HG02938 (cell line): Measurements from ENCODE around the gene DCAF4.

Experiments
- ATAC-seq: cut with Tn5 transposase; IDR thresholded peaks from one replicate; pipeline ENCODE4 v1.9.1; 2021; ENCODE audit warnings: mild to moderate bottlenecking, moderate library complexity; ENCODE audit not compliant: unreplicated experiment

Gene DCAF4, protein sequence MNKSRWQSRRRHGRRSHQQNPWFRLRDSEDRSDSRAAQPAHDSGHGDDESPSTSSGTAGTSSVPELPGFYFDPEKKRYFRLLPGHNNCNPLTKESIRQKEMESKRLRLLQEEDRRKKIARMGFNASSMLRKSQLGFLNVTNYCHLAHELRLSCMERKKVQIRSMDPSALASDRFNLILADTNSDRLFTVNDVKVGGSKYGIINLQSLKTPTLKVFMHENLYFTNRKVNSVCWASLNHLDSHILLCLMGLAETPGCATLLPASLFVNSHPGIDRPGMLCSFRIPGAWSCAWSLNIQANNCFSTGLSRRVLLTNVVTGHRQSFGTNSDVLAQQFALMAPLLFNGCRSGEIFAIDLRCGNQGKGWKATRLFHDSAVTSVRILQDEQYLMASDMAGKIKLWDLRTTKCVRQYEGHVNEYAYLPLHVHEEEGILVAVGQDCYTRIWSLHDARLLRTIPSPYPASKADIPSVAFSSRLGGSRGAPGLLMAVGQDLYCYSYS

DNA sequence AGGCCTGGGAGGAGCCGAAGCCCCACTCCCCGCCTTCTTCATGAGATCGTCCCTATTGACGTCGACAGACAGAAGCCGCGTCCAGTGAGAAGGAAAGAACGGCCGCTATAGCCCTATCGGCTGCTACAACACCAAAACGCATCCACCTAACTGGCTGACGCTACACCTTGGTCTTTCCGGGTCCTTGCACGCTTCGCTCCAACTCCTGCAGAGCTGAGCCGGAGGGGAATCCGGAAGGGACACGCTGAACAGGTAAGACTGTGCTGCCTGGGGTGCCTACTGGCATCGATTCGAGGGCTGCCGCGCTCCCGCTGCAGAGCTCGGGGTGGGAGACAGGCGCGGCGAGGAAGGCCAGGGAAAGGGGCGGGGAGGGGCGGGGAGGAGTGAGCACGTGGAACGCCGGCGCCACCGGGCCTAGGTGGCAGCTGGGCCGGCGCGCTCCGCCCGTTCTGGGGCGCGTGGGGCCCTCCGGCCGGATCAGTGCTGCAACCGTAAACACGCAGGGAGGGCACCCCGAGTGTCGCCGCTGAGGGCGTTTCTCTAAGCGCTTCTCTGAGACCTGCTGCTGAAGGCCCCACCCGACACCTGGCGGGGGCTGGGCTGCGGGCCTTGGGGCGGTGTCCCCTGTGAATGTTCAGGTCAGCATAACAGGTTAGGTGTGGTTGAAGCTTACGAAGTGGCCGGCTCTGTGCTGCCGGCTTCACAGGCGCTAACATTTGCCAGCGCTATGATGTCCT lies at the start of gene DCAF4:
Gene DCAF4 (plus strand): TSS at position 173 of the 737 bp plus-strand sequence. CDS start 11,515 bp downstream, outside the sequence.
- ATAC-seq, result peak; percentile 96

DNA sequence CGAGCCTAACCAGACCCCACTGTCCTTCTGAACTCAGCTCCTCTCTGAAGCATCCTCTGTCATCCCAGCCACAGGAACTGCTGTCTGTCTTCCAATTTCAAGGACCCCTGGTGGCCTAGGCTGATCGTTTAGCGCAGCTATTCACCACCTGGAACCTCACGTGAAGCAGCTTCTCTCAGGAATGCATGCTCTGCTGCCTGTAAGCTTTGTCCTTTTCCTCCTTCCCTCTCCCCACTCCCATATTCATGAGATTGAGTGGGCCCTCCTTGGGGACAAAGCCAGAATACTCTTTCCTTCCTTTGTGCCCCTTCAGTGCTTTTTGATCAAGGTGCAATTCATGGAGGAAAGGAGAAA lies 49.6 kb upstream of the DCAF4 start:
- ATAC-seq, result no peak

DNA sequence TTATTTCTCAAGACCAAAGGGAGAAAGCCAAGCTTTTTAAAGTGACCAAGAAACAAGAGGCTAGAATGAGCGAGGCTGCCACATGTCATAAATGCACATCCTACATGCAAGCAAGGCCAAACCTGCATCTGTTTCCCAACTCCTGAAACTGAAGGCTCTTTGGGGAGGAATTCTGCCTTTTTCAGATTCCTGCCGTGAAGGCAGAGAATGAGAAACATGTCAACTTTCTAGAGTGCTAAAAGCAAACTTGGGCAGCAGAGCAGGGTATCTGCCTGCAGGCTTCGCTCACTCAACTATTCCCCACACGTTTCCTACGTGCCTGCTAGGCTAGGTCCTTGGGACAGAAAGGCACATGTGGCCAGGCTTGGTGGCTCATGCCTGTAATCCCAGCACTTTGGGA lies 47.5 kb upstream of the DCAF4 start:
- ATAC-seq, result no peak

DNA sequence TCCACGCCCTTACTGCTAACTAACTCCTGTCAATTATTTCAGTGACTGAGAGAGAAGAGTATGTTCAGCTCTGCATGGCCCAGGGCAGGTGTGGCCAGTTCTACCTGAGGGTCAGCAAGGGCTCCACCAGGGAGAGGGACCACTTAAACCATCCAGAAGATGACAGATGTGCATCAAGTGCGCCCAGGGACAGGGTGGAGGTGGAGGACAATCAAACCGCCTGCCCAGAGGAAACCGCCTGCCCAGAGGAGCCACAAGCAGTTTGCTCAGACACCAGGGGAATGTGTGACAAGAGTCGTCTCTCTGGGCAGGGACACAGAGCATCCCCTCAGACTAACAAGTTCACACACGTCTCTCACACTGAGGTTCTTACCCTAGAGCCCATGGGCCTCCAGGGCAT lies 46.8 kb upstream of the DCAF4 start:
- no peak for ATAC-seq

DNA sequence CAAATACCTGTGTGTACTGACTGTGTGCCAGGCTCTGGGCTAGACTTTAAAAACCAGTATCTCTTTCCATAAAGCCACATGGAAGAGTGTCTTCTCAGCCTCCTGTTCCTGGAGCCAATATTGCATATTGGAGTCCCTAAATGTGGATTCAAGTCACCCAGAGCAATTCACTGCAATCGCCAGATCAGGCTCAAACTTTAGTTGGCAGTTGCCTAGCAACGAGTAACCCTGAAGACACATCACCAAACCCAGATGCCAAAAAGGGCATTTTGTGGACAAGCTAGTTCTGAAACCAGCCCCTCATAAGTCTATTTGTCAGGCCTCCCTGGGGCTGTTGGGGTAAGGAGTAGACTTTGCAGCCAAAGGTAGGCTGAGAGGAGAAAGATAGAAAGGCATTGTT lies 46.1 kb upstream of the DCAF4 start:
- no peak for ATAC-seq

DNA sequence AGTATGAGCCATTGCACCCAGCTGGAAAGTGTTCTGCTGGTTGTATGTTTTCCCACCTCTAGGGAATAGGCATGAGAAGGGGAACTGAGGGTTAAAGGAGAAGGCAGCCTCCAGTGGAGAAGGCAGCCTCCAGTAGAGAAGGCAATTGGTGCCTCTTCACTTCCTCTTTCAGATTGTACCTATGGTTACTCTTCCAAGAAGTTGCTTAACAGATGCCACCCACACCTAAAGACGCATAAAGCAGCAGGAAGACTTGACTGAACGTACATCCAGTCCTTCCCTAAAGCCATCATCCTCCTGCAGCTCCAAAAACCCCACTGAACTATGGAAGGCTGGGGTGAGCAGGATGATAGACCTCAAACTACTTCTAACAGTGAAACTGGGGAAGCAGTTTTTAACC lies 45.4 kb upstream of the DCAF4 start:
- no peak for ATAC-seq

DNA sequence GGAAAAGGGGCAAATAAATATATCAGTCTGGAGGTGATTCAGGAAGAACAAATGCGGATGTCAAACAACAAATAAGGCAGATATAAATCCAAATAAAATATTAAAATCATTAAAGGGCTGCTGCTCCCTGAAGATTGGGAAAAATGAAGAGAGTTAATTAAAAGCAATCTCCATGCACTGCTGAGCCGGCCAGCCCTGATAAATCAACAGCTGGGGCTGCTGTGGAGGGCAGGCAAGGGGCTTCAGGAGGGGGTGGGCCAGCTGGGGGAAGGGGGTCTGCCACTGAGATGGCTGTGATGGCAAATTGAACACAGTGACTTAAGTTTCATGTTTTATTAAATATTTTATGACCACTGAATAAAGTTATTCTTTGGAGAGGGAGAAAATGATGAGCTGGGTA lies 44.7 kb upstream of the DCAF4 start:
- ATAC-seq, result no peak

DNA sequence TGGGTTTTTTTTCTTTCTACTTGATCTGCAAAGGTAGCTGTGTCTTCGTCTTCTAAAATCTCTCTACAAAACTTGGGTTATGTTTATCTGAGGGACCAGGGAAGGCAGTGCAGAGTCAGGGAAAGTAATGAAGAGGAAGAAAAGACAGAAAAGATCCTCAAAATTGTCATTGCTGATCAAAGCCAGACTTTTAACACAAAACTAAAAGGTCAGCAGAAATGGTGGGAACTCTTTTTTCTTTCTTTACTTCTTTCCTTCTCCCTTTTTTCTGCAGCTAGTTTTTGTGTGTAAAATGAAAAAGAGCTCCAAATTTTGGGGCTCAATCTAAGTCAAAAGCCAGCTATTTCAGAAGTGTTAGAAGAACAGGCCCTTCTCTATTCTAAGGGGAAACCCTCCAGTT lies 44.2 kb upstream of the DCAF4 start:
- no peak for ATAC-seq

DNA sequence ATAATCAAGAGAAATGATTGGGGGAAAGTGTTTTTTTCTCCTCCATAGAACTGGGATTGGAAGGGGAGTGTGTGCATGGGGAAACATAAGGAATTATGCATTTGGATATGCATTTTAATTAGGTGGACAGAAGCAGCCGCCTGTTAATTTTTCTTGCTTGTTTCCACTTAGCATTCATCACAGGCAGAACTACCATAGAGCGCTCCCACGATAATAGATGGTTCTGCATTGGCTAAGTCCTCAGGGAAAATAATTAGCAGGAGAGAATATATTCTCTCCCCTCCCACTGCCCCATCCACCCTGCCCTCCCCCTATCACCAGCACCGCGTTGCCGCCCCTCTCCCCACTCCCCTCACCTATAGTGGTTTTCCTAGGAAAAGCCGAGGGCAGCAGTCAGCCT lies 43.8 kb upstream of the DCAF4 start:
- no peak for ATAC-seq

DNA sequence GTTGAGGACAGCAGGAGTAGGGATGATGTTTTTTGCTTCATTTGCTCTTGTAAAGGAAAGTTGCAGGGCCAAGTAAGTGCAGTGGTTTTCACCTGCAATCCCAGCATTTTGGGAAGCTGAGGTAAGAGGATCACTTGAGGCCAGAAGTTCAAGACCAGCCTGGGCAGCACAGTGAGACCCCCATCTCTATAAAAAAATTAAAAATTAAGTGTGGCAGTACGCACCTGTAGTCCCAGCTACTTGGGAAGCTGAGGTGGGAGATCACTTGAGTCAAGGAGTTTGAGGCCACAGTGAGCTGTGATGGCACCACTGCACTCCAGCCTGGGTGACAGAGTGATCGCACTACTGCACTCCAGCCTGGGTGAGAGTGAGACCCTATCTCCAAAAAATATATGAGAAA lies 43.2 kb upstream of the DCAF4 start:
- ATAC-seq, result no peak

DNA sequence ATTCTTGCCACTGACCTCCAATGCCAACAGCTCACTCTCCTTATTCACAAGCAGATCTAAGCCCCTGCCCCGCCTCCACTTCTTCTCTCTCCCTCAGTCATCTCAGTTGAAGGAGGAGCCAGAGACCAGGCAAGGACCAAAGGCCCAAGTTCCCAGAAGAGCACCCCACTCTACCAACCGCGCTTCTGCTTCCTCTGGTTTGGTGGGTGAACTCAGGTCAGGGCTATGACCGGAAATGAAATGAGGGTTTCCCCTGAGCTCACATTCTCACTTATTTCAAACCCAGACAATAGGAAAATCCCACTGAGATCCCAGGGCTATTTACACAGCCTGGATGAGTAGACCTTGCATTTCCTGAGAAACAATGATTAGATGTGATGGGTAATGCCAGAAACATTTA lies 42.3 kb upstream of the DCAF4 start:
- no peak for ATAC-seq

DNA sequence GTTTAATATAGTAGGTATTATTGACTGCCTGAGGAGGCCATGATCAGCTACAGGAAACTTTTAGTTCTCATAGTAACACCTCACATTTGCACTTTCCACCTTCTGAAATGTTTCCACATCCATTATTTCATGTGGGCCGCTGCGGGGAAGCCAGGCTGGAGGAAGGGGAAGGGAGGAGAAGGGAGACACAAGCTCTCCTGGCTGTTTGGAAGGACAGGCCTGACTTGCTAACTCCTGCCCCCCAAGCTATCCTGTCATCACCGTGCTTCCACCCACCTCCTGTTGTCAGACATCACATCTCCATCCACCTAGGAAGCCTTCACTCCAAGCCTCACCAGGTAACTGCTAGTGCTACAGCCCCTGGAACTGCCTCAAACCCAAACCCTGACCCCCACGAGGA lies 41.9 kb upstream of the DCAF4 start:
- ATAC-seq, result no peak

DNA sequence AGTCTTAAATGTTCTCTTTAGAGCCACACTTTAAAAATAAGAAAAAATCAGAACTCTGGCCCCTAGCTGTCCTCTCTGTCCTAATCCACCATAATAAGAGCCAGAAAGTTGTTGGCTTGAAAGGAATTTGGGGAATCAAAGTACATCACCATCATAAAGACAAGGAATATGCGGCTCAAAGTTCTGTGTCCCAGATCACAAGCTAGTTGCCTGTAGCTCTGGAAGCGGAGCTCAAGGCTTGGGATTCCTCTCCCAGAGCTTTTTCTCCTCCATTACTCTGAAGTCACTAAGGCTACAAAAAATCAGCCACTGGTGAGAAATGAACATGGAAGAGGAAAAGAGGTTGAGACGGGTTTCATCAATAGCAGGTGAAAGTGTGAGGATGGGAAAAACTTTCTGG lies 38.8 kb upstream of the DCAF4 start:
- ATAC-seq, result no peak

DNA sequence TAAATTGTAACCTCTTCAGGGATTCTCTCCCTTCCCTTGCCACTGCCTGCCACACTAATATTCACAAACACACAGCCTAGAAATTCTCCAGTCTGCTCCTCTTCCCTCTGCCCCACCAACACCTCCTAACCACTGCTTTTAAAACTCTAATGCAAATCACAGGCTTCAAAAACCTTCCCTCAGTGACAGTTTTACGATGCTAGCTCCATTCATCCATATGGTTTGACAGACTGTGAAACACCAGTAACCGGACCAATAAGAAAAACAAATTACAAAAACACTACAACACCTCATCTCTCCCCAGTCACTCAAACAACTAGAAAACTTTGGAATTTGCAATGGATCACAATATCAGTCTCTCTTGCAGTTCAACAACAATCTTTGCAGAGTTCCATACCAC lies 38.1 kb upstream of the DCAF4 start:
- no peak for ATAC-seq

DNA sequence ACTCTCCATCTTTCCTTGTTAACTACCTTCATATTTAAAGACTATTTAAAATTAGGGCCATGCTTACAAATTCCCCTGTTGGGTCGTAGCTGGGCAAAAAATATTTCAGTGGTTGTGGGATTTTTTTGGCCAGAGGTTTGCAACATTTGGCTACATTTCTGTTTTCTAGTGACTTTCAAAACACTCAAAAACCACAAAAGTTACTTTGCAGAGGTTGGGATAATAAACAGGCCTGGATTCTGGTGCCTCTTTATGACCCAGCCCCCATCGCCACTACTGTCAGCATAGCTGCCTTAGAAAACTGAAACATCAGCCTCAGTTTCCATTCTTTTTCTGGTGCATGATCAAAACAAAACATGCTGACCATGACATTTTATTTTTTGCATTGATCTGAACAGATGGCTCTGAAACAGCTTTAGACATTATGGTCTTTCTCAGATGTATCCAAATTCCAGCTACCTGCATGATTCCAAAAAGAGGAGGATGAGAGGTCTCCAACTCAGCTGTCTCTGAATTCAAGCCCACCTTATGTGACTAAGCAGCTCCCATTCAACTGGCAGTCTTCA lies 37.5 kb upstream of the DCAF4 start:
- ATAC-seq, result no peak

DNA sequence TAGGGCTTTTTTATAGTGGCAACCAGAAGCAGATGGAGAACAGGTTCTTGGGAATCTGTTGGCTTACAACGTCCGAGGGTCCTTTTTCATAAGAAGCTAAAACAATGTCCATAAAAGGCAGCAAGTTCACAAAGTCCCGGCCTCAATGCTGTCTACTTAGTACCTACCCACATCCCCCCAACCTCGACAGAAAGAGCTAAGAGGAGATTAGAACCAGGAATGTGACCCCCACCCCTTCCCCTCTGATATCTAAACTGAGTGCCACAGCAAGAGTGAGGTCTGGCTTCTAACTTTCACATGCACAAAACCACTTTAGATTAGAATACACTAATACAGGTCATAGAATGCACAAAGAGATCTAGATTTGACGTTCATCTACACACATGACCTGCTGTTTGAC lies 36.9 kb upstream of the DCAF4 start:
- ATAC-seq, result no peak

DNA sequence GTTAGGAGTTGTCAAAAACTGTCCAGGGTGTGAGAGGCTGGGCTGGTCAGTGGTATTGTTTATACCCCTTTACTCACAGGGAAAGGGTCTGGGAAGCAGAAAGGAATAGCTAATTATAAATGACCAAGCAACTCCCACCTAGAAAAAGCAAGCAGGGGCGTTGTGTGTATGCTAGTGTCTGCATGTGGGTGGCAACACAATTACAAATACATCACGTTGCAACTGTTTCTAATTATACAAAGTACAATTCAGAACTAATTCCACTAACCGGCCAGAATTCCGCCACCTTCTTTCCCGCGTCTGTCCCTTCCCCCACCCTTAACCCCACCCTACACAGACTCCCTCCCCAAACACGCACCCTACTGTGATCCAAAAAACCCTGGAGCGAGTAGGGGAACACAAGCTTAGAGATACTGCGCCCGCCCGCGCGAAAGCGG lies 34.6 kb upstream of the DCAF4 start:
- ATAC-seq, result no peak

DNA sequence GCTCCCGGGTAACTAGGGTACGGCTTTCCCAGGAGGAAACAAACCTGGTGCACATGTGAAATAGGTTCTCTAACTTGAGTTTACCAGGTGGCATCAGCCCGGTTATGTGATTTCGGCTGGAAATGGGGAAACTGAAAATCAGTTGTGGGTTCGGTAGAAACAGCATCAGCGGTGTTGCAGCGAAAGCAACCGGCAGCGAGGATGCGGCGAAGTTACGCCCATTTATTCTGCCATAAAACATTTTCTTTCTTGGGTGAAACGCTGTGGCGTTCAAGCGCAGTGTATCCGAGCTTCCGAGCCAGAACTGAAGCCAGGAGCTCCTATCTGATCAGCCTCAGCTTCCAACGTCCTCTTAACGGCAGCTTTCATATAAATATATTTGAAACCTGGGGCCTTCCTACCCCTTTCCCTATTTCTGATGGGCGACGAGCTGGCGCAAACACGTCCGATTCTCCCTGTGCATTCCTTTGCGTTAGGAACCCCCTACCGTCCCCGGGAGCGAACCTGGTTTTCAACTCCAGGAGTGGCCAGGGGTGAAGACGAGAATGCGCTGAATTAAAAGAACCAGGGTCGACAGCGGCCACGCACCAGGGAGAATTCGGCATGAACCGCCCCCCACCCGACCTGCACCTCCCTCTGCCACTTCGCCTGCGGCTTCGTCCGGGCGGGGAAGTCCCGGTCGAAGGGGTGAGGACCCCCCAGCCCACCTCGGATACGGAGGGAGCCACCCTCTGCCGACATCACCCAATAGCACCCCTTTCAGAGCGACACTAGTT lies 34.0 kb upstream of the DCAF4 start:
- no peak for ATAC-seq

DNA sequence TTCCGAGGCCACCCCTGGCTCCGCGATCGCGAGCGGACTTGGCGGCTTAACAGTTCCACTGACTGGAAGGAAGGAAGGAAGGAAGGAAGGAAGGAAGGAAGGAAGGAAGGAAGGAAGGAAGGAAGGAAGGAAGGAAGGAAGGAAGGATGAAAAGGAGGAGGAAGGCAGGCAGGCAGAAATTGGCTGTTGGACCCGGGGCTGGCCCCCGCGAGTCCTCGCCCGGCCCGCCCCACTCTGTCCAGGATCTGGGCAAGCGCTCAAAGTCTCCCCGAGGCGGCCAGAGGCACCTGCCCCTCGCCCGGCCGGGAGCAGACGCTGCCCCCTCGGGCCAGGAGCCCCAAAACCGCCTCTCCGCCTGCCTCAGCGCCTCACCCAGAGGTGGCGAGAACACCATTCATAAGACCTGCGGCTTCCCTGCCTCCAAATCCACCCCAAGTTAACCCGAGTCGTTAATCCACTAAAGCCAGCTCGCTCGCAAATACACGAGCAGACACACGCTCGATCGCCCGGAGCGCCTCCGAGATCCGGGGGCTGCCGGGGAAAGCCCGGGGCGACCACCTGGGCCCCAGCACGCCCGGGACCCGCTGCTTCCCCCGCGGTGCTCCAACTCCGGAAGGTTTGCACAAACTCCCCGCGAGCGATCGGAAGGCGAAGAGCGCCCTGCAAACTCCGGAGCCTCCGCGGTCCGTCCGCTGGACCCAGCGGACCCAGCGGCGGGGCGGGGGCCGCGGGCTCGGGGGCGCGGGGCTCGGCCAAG lies 33.2 kb upstream of the DCAF4 start:
- no peak for ATAC-seq

DNA sequence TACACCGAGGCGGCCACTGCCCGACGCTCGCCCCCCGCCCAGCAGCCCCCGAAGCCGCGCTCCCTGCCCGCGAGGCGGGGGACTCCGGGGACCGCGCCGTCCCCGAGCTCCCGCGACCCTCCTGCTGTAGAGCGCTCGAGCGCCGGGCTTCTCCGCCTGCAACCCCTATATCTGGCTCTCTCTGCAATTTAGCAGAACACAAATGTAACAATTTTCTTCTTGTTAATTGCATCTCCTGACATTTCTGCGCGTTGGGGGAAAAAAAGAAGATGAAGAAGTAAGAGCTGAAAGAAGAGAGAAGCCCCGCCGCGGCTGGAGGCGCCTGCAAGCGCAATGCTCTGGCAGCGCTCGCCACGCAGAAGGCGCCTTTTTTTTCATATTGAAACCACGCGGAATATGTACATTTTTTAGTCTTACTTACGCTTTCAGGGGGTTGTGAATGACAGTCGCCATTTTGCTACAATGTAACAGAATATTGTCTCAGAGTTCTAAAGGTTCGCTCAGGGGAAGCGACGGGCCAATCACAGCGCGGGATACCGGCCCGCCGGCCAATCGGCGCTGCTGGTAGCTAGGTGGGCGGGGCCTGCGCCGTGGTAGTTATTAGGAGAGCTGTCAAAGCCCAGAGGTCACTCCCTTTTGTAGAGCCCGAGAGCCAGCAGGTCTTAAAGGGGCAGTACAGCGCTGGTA lies 32.5 kb upstream of the DCAF4 start, which contains the start of gene DPF3:
Gene DPF3 (minus strand): TSS at position 466 of the 687 bp plus-strand sequence. CDS start 13 bp downstream, at position 453.
- peak; percentile 91 for ATAC-seq
